ENCODE data around the gene CDKL1. TPM values are rescaled to one million over a fixed set of nuclear protein-coding genes. Genes with fewer than 3 reads are reported as not detected.
A peak's percentile ranks its signal among the peaks of the same experiment; 100 is the strongest.

Gene CDKL1
- total and polyA plus RNA-seq, 2 experiments from 2014 or later = 2.9 to 5.0 TPM

GRCh38 chr14:50380455-50380854, 16.2 kb downstream of the CDKL1 start:
- no peak for DNase-seq
- Histone ChIP-seq H4K20me1 (ENCODE audit: insufficient read depth) (no peaks in the 10 kb centered on the region), H3K9me3 (ENCODE audit: low read depth) (no peaks in the 10 kb centered on the region), H3F3A (ENCODE audit: insufficient read depth) (no peaks in the 10 kb centered on the region), H3K36me3 (ENCODE audit: low read depth) (no peaks in the 10 kb centered on the region), H3K4me2 (ENCODE audit: unreplicated experiment) (no peak overlapping the region), H3K79me2 (ENCODE audit: insufficient read depth) (no peaks in the 10 kb centered on the region), H3K27ac (no peak overlapping the region), H3K4me1 (ENCODE audit: insufficient read depth) (no peaks in the 10 kb centered on the region), H3K9me2 (ENCODE audit: insufficient read depth) (no peaks in the 10 kb centered on the region), H3K4me3 (no peak overlapping the region), H2AFZ (no peak overlapping the region), H3K9ac (no peak overlapping the region), H3K27me3 (replicated peaks; ENCODE audit: insufficient read depth) (no peaks in the 10 kb centered on the region)
- TF ChIP-seq EZH2phosphoT487 (IDR thresholded peaks at IDR 0.05; ENCODE audit: insufficient read depth, low read depth) = no peak
- no peak for TF ChIP-seq EZH2 (IDR thresholded peaks at IDR 0.05; ENCODE audit: insufficient read depth, poor library complexity, severe bottlenecking)
- in situ Hi-C loops (cut with MboI) = no loop called here
- 22 to 23% methylated on average over 1 of the region's 1 CpG for WGBS, 2 experiments (ENCODE audit: low coverage in 1 of 2, low lambda C conversion rate in 2 of 2, missing lambda C conversion rate in 2 of 2)

- Histone ChIP-seq H3K79me2 (ENCODE audit: insufficient read depth) (no peaks in the 10 kb centered on the region), H3K9me3 (ENCODE audit: low read depth) (no peaks in the 10 kb centered on the region)
These were observed 17.1 kb downstream of the CDKL1 start for GRCh38 chr14:50379563-50379962.

DNA sequence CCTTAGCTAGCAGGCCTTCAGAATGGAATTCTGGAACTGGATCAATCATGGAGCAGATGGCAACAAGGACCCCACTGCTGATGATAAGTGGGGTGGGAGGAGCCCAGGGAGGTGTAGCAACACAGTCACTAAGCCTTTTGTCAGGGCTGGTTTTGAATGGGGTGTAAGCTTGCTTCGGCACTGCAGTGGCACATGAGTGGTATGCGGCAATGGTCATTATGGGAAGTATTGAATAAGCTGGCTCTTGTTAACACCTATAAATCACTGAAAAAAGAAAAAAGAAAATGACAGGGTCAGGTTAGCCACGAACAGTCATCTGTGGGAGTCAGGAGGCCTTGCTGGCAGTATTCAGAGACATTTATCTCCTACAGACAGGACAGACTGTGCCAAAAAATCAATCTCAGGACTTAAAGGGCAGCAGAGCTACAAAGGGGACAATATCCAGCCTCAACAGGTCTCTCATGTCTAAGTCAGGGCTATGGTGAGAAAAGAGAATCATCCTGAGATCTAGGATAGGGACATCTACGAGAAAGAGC, 19.1 kb downstream of the CDKL1 start:
- in situ Hi-C loops (cut with MboI) = no loop called here
- WGBS, 2 experiments (ENCODE audit: low coverage in 1 of 2, low lambda C conversion rate in 2 of 2, missing lambda C conversion rate in 2 of 2) = 78 to 79% methylated on average over 4 of the region's 4 CpGs
- no peak overlapping the region for H2AFZ ChIP-seq

More at GRCh38 chr14:50379563-50379962, 17.1 kb downstream of the CDKL1 start:
- Histone ChIP-seq H4K20me1 (ENCODE audit: insufficient read depth) (no peaks in the 10 kb centered on the region), H3K27ac (no peak overlapping the region), H3K27me3 (replicated peaks; ENCODE audit: insufficient read depth) (no peaks in the 10 kb centered on the region), H3F3A (ENCODE audit: insufficient read depth) (no peaks in the 10 kb centered on the region), H3K4me1 (ENCODE audit: insufficient read depth) (no peaks in the 10 kb centered on the region), H3K9ac (no peak overlapping the region), H2AFZ (no peak overlapping the region), H3K4me2 (ENCODE audit: unreplicated experiment) (no peak overlapping the region), H3K36me3 (ENCODE audit: low read depth) (no peaks in the 10 kb centered on the region), H3K4me3 (no peak overlapping the region), H3K9me2 (ENCODE audit: insufficient read depth) (no peaks in the 10 kb centered on the region)
- in situ Hi-C loops (cut with MboI) = no loop called here
- TF ChIP-seq EZH2phosphoT487 (IDR thresholded peaks at IDR 0.05; ENCODE audit: insufficient read depth, low read depth) (no peak), EZH2 (IDR thresholded peaks at IDR 0.05; ENCODE audit: insufficient read depth, poor library complexity, severe bottlenecking) (no peak)
- WGBS, 2 experiments (ENCODE audit: low coverage in 1 of 2, low lambda C conversion rate in 2 of 2, missing lambda C conversion rate in 2 of 2) = 91 to 97% methylated on average over 2 of the region's 2 CpGs
- DNase-seq = peak; percentile 5

GRCh38 chr14:50375760-50376159, 20.9 kb downstream of the CDKL1 start:
- Histone ChIP-seq H3K79me2 (ENCODE audit: insufficient read depth) (no peaks in the 10 kb centered on the region), H3K9me3 (ENCODE audit: low read depth) (no peaks in the 10 kb centered on the region), H3K4me1 (ENCODE audit: insufficient read depth) (no peaks in the 10 kb centered on the region), H3K27me3 (replicated peaks; ENCODE audit: insufficient read depth) (no peaks in the 10 kb centered on the region), H3F3A (ENCODE audit: insufficient read depth) (no peaks in the 10 kb centered on the region), H3K9me2 (ENCODE audit: insufficient read depth) (no peaks in the 10 kb centered on the region), H3K27ac (no peak overlapping the region), H4K20me1 (ENCODE audit: insufficient read depth) (no peaks in the 10 kb centered on the region), H3K36me3 (ENCODE audit: low read depth) (no peaks in the 10 kb centered on the region), H3K4me2 (ENCODE audit: unreplicated experiment) (no peak overlapping the region), H3K4me3 (no peak overlapping the region), H3K9ac (no peak overlapping the region), H2AFZ (no peak overlapping the region)
- 95 to 96% methylated on average over 5 of the region's 5 CpGs for WGBS, 2 experiments (ENCODE audit: low coverage in 1 of 2, low lambda C conversion rate in 2 of 2, missing lambda C conversion rate in 2 of 2)
- no peak for DNase-seq
- TF ChIP-seq EZH2 (IDR thresholded peaks at IDR 0.05; ENCODE audit: insufficient read depth, poor library complexity, severe bottlenecking) (no peak), EZH2phosphoT487 (IDR thresholded peaks at IDR 0.05; ENCODE audit: insufficient read depth, low read depth) (no peak)
- in situ Hi-C loops (cut with MboI) = no loop called here

More for the DNA sequence above, 19.1 kb downstream of the CDKL1 start:
- TF ChIP-seq EZH2 (IDR thresholded peaks at IDR 0.05; ENCODE audit: insufficient read depth, poor library complexity, severe bottlenecking) (no peak), EZH2phosphoT487 (IDR thresholded peaks at IDR 0.05; ENCODE audit: insufficient read depth, low read depth) (no peak)
- H3K79me2 ChIP-seq (ENCODE audit: insufficient read depth) = no peaks in the 10 kb centered on the region
- no peaks in the 10 kb centered on the region for H3K27me3 ChIP-seq (replicated peaks; ENCODE audit: insufficient read depth)
- no peaks in the 10 kb centered on the region for H3K4me1 ChIP-seq (ENCODE audit: insufficient read depth)
- no peak overlapping the region for H3K9ac ChIP-seq
- no peak overlapping the region for H3K27ac ChIP-seq
- H3K4me3 ChIP-seq = no peak overlapping the region
- no peaks in the 10 kb centered on the region for H4K20me1 ChIP-seq (ENCODE audit: insufficient read depth)
- H3K4me2 ChIP-seq (ENCODE audit: unreplicated experiment) = no peak overlapping the region
- DNase-seq = no peak
- no peaks in the 10 kb centered on the region for H3F3A ChIP-seq (ENCODE audit: insufficient read depth)
- no peaks in the 10 kb centered on the region for H3K9me2 ChIP-seq (ENCODE audit: insufficient read depth)
- H3K9me3 ChIP-seq (ENCODE audit: low read depth) = no peaks in the 10 kb centered on the region
- no peaks in the 10 kb centered on the region for H3K36me3 ChIP-seq (ENCODE audit: low read depth)

GRCh38 chr14:50373959-50374358, 22.7 kb downstream of the CDKL1 start:
- H3K4me1 ChIP-seq (ENCODE audit: insufficient read depth) = no peaks in the 10 kb centered on the region
- no peaks in the 10 kb centered on the region for H3K27me3 ChIP-seq (replicated peaks; ENCODE audit: insufficient read depth)
- no peak overlapping the region for H3K4me2 ChIP-seq (ENCODE audit: unreplicated experiment)
- no peaks in the 10 kb centered on the region for H3K79me2 ChIP-seq (ENCODE audit: insufficient read depth)
- no peak overlapping the region for H3K9ac ChIP-seq
- H3K9me3 ChIP-seq (ENCODE audit: low read depth) = no peaks in the 10 kb centered on the region
- in situ Hi-C loops (cut with MboI) = no loop called here
- TF ChIP-seq EZH2 (IDR thresholded peaks at IDR 0.05; ENCODE audit: insufficient read depth, poor library complexity, severe bottlenecking) = no peak
- TF ChIP-seq EZH2phosphoT487 (IDR thresholded peaks at IDR 0.05; ENCODE audit: insufficient read depth, low read depth) = no peak
- no peak overlapping the region for H3K4me3 ChIP-seq
- 96 to 97% methylated on average over 3 of the region's 3 CpGs for WGBS, 2 experiments (ENCODE audit: low coverage in 1 of 2, low lambda C conversion rate in 2 of 2, missing lambda C conversion rate in 2 of 2)
- no peaks in the 10 kb centered on the region for H3K9me2 ChIP-seq (ENCODE audit: insufficient read depth)
- H2AFZ ChIP-seq = no peak overlapping the region
- no peaks in the 10 kb centered on the region for H3F3A ChIP-seq (ENCODE audit: insufficient read depth)
- no peaks in the 10 kb centered on the region for H3K36me3 ChIP-seq (ENCODE audit: low read depth)
- H4K20me1 ChIP-seq (ENCODE audit: insufficient read depth) = no peaks in the 10 kb centered on the region
- no peak for DNase-seq
- no peak overlapping the region for H3K27ac ChIP-seq

Measured in GM23248 (cell line).